DMS 273 treated with DMSO at 0.1 percent for 48 hours (cell line): ENCODE data around the gene ZNF493.

Source experiments
- DNase-seq: peaks from one replicate; lab custom pipeline; 2025; lab: John Stamatoyannopoulos, UW

The ZNF493 gene

GRCh38 chr19:21463449-21464105, 66.6 kb downstream of the ZNF493 start:
- DNase-seq: peak; percentile 90

GRCh38 chr19:21466627-21467026, 69.7 kb downstream of the ZNF493 start:
- no peak for DNase-seq

GRCh38 chr19:21468791-21469190, 71.9 kb downstream of the ZNF493 start:
- no peak for DNase-seq

GRCh38 chr19:21472507-21472906, 75.6 kb downstream of the ZNF493 start:
- no peak for DNase-seq

GRCh38 chr19:21474671-21475181, 77.8 kb downstream of the ZNF493 start:
- DNase-seq: peak; percentile 76
